Measurements from ENCODE around the gene PAOX.
A peak's percentile ranks its signal among the peaks of the same experiment; 100 is the strongest.

GRCh38 chr10:133334503-133335245, 44.4 kb upstream of the PAOX start:
- TF ChIP-seq CTCF (conservative IDR thresholded peaks at IDR 0.05; ENCODE audit: low read depth in 2 of 2), result no peak
- TF ChIP-seq JUNB (IDR thresholded peaks at IDR 0.05; ENCODE audit: unreplicated experiment), result no peak
- no peak for TF ChIP-seq ZNF331 (CRISPR knock-in tag; IDR thresholded peaks at IDR 0.05; ENCODE audit: low read depth)
- no peak for TF ChIP-seq POLR2AphosphoS5 (IDR thresholded peaks at IDR 0.05; ENCODE audit: low read depth)
- peak; percentile 52 for TF ChIP-seq EZH2phosphoT487 (IDR thresholded peaks at IDR 0.05; ENCODE audit: unreplicated experiment)

Measured in GM23338 (cell line).